Body of pancreas (tissue), 4 donors: ENCODE results near the gene MRPL22. TPM values are rescaled to one million over a fixed set of nuclear protein-coding genes. Genes with fewer than 3 reads are reported as not detected.

ENCODE experiments used
- ATAC-seq: fragments of 150-250 bp; one replicate; pipeline ENCODE4 v1.9.1; 2016
- DNase-seq, 4 donors: peaks; one replicate each; pipeline ENCODE4 v3.0.0-alpha.2; 2019
- H3K27ac ChIP-seq, 4 donors: fragments of 200-600 bp; sonication (generic); 1 replicate in 3 of 4; 2 replicates in 1 of 4; pipeline versions ENCODE4 v1.5.1 to v1.6.1; 2016 to 2019; ENCODE audit warnings: mild to moderate bottlenecking in 1 of 4, mixed read lengths in 1 of 4, moderate library complexity in 1 of 4
- H3K27me3 ChIP-seq, 2 donors: fragments of 200-600 bp; sonication (generic); one replicate each; pipeline ENCODE4 v1.6.0; 2016; ENCODE audit warnings: mild to moderate bottlenecking in 1 of 2
- H3K36me3 ChIP-seq, 2 donors: fragments of 200-600 bp; sonication (generic); replicated peaks in 1 of 2; 2 replicates each; pipeline ENCODE4 v1.5.1; 2016; ENCODE audit warnings: low read depth in 2 of 2; ENCODE audit not compliant: insufficient read depth in 1 of 2
- H3K4me1 ChIP-seq: fragments of 200-600 bp; sonication (generic); one replicate; pipeline ENCODE4 v1.6.0; 2016
- H3K4me3 ChIP-seq, 2 donors: fragments of 200-600 bp; sonication (generic); 1 replicate in 1 of 2; 2 replicates in 1 of 2; pipeline ENCODE4 v1.5.1; 2016 to 2019
- H3K9me3 ChIP-seq, 3 donors: fragments of 200-600 bp; sonication (generic); 1 replicate in 2 of 3; 2 replicates in 1 of 3; pipeline ENCODE4 v1.5.1; 2016
- POLR2A ChIP-seq, 3 donors: fragments of 450-650 bp; IDR thresholded peaks; one replicate each; pipeline ENCODE4 v1.6.1; 2016; ENCODE audit warnings: antibody characterized with exemption in 3 of 3, mild to moderate bottlenecking in 2 of 3
- WGBS, 2 donors: methylation state at CpG; one replicate each; pipeline ENCODE4 v1.1.5; 2017; 5-methylcytosine and 5-hydroxymethylcytosine counted together
- intact Hi-C: fragments of 100-400 bp; cut with DNase I; formaldehyde crosslinking; loops from one replicate; pipeline ENCODE4 v1.15.1; 2023
- total RNA-seq, 2 donors: library from RNA; depleted of rRNA; stranded (reverse); fragments of >200 nt; gene quantifications; one replicate each; pipeline ENCODE4 v1.1.0, GENCODE V29; 2016
- TF ChIP-seq, protein P1 (sequence below), 7 experiments: fragments of 450-650 bp in 4 of 7; fragments of 200-600 bp in 3 of 7; sonication (generic) in 3 of 7; IDR thresholded peaks; one replicate each; pipeline ENCODE4 v1.5.1; 2016 to 2019; ENCODE audit warnings: antibody characterized with exemption in 7 of 7

The MRPL22 gene
- total RNA-seq, 2 donors from 2014 or later: 3.9 to 18.5 TPM

DNA sequence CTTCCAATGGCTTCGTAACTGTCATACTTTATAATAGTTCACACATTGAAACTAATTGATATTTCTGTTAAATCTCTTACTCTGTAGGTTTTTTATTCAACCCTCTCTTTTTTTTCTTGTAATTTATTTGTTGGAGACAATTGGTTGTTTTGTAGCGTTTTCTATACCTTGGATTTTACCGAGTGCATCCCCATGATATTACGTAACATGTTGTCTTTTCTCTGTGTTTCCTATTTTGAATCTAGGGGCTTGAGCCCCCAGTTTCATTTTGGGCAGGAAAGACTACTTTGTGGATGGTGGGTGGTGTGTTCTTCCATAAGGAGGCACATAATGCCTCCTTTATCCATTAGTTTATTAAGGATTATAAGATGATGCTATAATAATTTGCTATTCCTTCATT is 7.4 kb downstream of the MRPL22 start:
- no peak for ATAC-seq
- intact Hi-C loops: no loop called here
- no peak for TF ChIP-seq POLR2A (IDR thresholded peaks at IDR 0.05)
- TF ChIP-seq, protein P1, sequence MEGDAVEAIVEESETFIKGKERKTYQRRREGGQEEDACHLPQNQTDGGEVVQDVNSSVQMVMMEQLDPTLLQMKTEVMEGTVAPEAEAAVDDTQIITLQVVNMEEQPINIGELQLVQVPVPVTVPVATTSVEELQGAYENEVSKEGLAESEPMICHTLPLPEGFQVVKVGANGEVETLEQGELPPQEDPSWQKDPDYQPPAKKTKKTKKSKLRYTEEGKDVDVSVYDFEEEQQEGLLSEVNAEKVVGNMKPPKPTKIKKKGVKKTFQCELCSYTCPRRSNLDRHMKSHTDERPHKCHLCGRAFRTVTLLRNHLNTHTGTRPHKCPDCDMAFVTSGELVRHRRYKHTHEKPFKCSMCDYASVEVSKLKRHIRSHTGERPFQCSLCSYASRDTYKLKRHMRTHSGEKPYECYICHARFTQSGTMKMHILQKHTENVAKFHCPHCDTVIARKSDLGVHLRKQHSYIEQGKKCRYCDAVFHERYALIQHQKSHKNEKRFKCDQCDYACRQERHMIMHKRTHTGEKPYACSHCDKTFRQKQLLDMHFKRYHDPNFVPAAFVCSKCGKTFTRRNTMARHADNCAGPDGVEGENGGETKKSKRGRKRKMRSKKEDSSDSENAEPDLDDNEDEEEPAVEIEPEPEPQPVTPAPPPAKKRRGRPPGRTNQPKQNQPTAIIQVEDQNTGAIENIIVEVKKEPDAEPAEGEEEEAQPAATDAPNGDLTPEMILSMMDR (IDR thresholded peaks at IDR 0.05): no peak

GRCh38 chr5:154949781-154950180 is 8.9 kb downstream of the MRPL22 start:
- H3K4me1 ChIP-seq: peaks cover 5% of the 10 kb centered on the region
- no peaks in the 10 kb centered on the region for H3K36me3 ChIP-seq
- no peaks in the 10 kb centered on the region for H3K9me3 ChIP-seq
- 66 to 75% methylated on average over 2 of the region's 2 CpGs for WGBS, 2 donors
- intact Hi-C loops: no loop called here
- no peak for DNase-seq
- no peak overlapping the region for H3K27ac ChIP-seq
- no peak overlapping the region for H3K4me3 ChIP-seq
- no peaks in the 10 kb centered on the region for H3K27me3 ChIP-seq
- TF ChIP-seq, protein P1 (IDR thresholded peaks at IDR 0.05): no peak
- no peak for TF ChIP-seq POLR2A (IDR thresholded peaks at IDR 0.05)
- ATAC-seq: no peak

More for the DNA sequence above, 7.4 kb downstream of the MRPL22 start:
- Histone ChIP-seq H3K27ac (no peak overlapping the region), H3K9me3 (no peaks in the 10 kb centered on the region), H3K4me3 (no peak overlapping the region), H3K27me3 (no peaks in the 10 kb centered on the region), H3K36me3 (no peaks in the 10 kb centered on the region), H3K4me1 (peaks cover 5% of the 10 kb centered on the region)
- no peak for DNase-seq
- WGBS, 2 donors: 96% methylated on average over 4 of the region's 4 CpGs

GRCh38 chr5:154956712-154957111 is 15.8 kb downstream of the MRPL22 start:
- TF ChIP-seq POLR2A (IDR thresholded peaks at IDR 0.05): no peak
- TF ChIP-seq, protein P1 (IDR thresholded peaks at IDR 0.05): no peak
- ATAC-seq (no peak), DNase-seq (no peak)
- Histone ChIP-seq H3K27me3 (no peaks in the 10 kb centered on the region), H3K36me3 (peaks cover 0 to 24% of the 10 kb centered on the region in 2 donors), H3K4me1 (no peaks in the 10 kb centered on the region), H3K9me3 (no peaks in the 10 kb centered on the region), H3K27ac (no peak overlapping the region), H3K4me3 (no peak overlapping the region)
- intact Hi-C loops: no loop called here

GRCh38 chr5:154962494-154962893 is 21.6 kb downstream of the MRPL22 start:
- no peaks in the 10 kb centered on the region for H3K27me3 ChIP-seq
- no peak for TF ChIP-seq POLR2A (IDR thresholded peaks at IDR 0.05)
- TF ChIP-seq, protein P1 (IDR thresholded peaks at IDR 0.05): no peak
- 90 to 100% methylated on average over 1 of the region's 1 CpG for WGBS, 2 donors
- H3K4me1 ChIP-seq: no peaks in the 10 kb centered on the region
- DNase-seq (no peak), ATAC-seq (no peak)
- peaks cover 0 to 29% of the 10 kb centered on the region in 2 donors for H3K36me3 ChIP-seq
- no peak overlapping the region for H3K4me3 ChIP-seq
- H3K9me3 ChIP-seq: no peaks in the 10 kb centered on the region
- no peak overlapping the region for H3K27ac ChIP-seq
- intact Hi-C loops: no loop called here

- DNase-seq: no peak
- H3K27me3 ChIP-seq: no peaks in the 10 kb centered on the region
- no peak for ATAC-seq
- intact Hi-C loops: no loop called here
- H3K27ac ChIP-seq: no peak overlapping the region
- H3K4me3 ChIP-seq: no peak overlapping the region
- no peaks in the 10 kb centered on the region for H3K9me3 ChIP-seq
- TF ChIP-seq POLR2A (IDR thresholded peaks at IDR 0.05): no peak
- TF ChIP-seq, protein P1 (IDR thresholded peaks at IDR 0.05): no peak
- WGBS, 2 donors: 85 to 94% methylated on average over 7 of the region's 7 CpGs
- H3K4me1 ChIP-seq: no peaks in the 10 kb centered on the region
- peaks cover 0 to 13% of the 10 kb centered on the region in 2 donors for H3K36me3 ChIP-seq
These were observed 25.4 kb downstream of the MRPL22 start for GRCh38 chr5:154966081-154966841.
